Stomach (tissue), 9 donors: ENCODE data around the gene AADAC. TPM values are rescaled to one million over a fixed set of nuclear protein-coding genes. Genes with fewer than 3 reads are reported as not detected.
A peak's percentile ranks its signal among the peaks of the same experiment; 100 is the strongest.

Experiments
- DNase-seq, 2 donors: peaks; one replicate each; pipeline versions ENCODE4 v3.0.0 to v3.0.0-alpha.2; 2013 to 2019
- H3K27ac ChIP-seq, 5 donors: fragments of 200-600 bp in 4 of 5; sonication (generic) in 4 of 5; one replicate each; pipeline ENCODE4 v1.5.1; 2013 to 2019; ENCODE audit warnings: mild to moderate bottlenecking in 1 of 5, moderate library complexity in 1 of 5
- H3K27me3 ChIP-seq, 3 donors: fragments of 200-600 bp; sonication (generic); one replicate each; pipeline ENCODE4 v1.5.1; 2017 to 2019; ENCODE audit warnings: mixed run types in 1 of 3
- H3K36me3 ChIP-seq, 4 donors: fragments of 200-600 bp; sonication (generic); 1 replicate in 3 of 4; 2 replicates in 1 of 4; pipeline ENCODE4 v1.5.1; 2016 to 2019
- H3K4me1 ChIP-seq, 4 donors: fragments of 200-600 bp; sonication (generic); one replicate each; pipeline ENCODE4 v1.5.1; 2016 to 2019
- H3K4me3 ChIP-seq, 4 donors: fragments of 200-600 bp; sonication (generic) in 3 of 4; one replicate each; pipeline ENCODE4 v1.5.1; 2016 to 2019; ENCODE audit warnings: mild to moderate bottlenecking in 1 of 4
- H3K9me3 ChIP-seq, 4 donors: fragments of 200-600 bp; sonication (generic); one replicate each; pipeline ENCODE4 v1.5.1; 2016 to 2019
- CTCF ChIP-seq, 7 experiments: fragments of 450-650 bp in 4 of 7; fragments of 200-600 bp in 3 of 7; sonication (generic) in 3 of 7; IDR thresholded peaks; one replicate each; pipeline ENCODE4 v1.5.1; 2016 to 2019; ENCODE audit warnings: antibody characterized with exemption in 7 of 7, control low read depth in 2 of 7, mild to moderate bottlenecking in 1 of 7
- EP300 ChIP-seq: sonication (generic); formaldehyde crosslinking; IDR thresholded peaks from one replicate; pipeline ENCODE4 v1.6.1; 2017; ENCODE audit warnings: antibody characterized with exemption
- POLR2A ChIP-seq, 4 donors: fragments of 450-650 bp; IDR thresholded peaks; one replicate each; pipeline ENCODE4 v1.6.1; 2016; ENCODE audit warnings: antibody characterized with exemption in 4 of 4, control low read depth in 2 of 4, mild to moderate bottlenecking in 1 of 4, moderate library complexity in 1 of 4
- POLR2AphosphoS5 ChIP-seq, 3 donors: sonication (generic); formaldehyde crosslinking; IDR thresholded peaks; one replicate each; pipeline ENCODE4 v1.6.1; 2016; ENCODE audit warnings: antibody characterized with exemption in 3 of 3
- WGBS, 5 donors: extraction: QIAGEN DNeasy Blood & Tissue Kit in 3 of 5; methylation state at CpG; one replicate each; pipeline versions ENCODE4 v1.1.5 to v1.1.7; 2013 to 2018; 5-methylcytosine and 5-hydroxymethylcytosine counted together
- intact Hi-C: fragments of 100-400 bp; cut with DNase I; formaldehyde crosslinking; loops from one replicate; pipeline ENCODE4 v1.15.1; 2023; ENCODE audit warnings: low total_unique reads
- polyA plus RNA-seq, 3 donors: library from polyadenylated mRNA; stranded (reverse); fragments of 200-250 nt; gene quantifications; one replicate each; pipeline ENCODE4 v1.2.3, GENCODE V29; 2013
- total RNA-seq, 5 donors: library from RNA; depleted of rRNA; stranded (reverse); fragments of >200 nt; gene quantifications; one replicate each; pipeline versions ENCODE4 v1.1.0 to v1.2.3, GENCODE V29; 2014 to 2016
- donor health status: healthy with polysubstance abuse.
- donor health status: Bipolar disorder and iron deficiency.
- donor health status: healthy.

The AADAC gene
- total and polyA plus RNA-seq, 8 donors = 0.35 to 54.7 (median 9.8) TPM; not detected in 3

GRCh38 chr3:151811474-151811873, 2.4 kb upstream of the AADAC start:
- peaks cover 0 to 13% (median 4%) of the 10 kb centered on the region in 4 donors for H3K4me1 ChIP-seq
- intact Hi-C loops = no loop called here
- WGBS, 5 donors = 87 to 98% (median 93%) methylated on average over 2 of the region's 2 CpGs

GRCh38 chr3:151814588-151814987, 672 bp downstream of the AADAC start:
- peaks cover 0 to 8% (median 2%) of the 10 kb centered on the region in 4 donors for H3K9me3 ChIP-seq
- DNase-seq = no peak
- peak overlapping the region in 2 of 5 donors; percentile 70 to 73 for H3K27ac ChIP-seq
- TF ChIP-seq CTCF (IDR thresholded peaks at IDR 0.05) = no peak
- TF ChIP-seq POLR2A (IDR thresholded peaks at IDR 0.05) = no peak
- TF ChIP-seq EP300 = no peak
- TF ChIP-seq POLR2AphosphoS5 (IDR thresholded peaks at IDR 0.05) = no peak
- H3K4me3 ChIP-seq = peak overlapping the region in 2 of 4 donors; percentile 4 to 21
- intact Hi-C loops = no loop called here
- 26 to 61% (median 52%) methylated on average over 3 of the region's 3 CpGs for WGBS, 5 donors
- H3K4me1 ChIP-seq = peaks cover 0 to 19% (median 4%) of the 10 kb centered on the region in 4 donors
- H3K27me3 ChIP-seq = no peaks in the 10 kb centered on the region
- no peaks in the 10 kb centered on the region for H3K36me3 ChIP-seq

More at GRCh38 chr3:151811474-151811873, 2.4 kb upstream of the AADAC start:
- Histone ChIP-seq H3K36me3 (no peaks in the 10 kb centered on the region), H3K27me3 (no peaks in the 10 kb centered on the region), H3K9me3 (peaks cover 0 to 26% (median 12%) of the 10 kb centered on the region in 4 donors), H3K4me3 (no peak overlapping the region), H3K27ac (no peak overlapping the region)
- TF ChIP-seq EP300 = no peak
- TF ChIP-seq POLR2AphosphoS5 (IDR thresholded peaks at IDR 0.05) = no peak
- TF ChIP-seq CTCF (IDR thresholded peaks at IDR 0.05) = no peak
- TF ChIP-seq POLR2A (IDR thresholded peaks at IDR 0.05) = no peak
- no peak for DNase-seq

GRCh38 chr3:151816091-151816604, 2.2 kb downstream of the AADAC start:
- intact Hi-C loops = loop anchor here (5.0 kb wide), 1 partner anchor 74 kb away; no protein-coding TSS in a partner anchor
- Histone ChIP-seq H3K9me3 (no peaks in the 10 kb centered on the region), H3K27me3 (no peaks in the 10 kb centered on the region), H3K4me3 (no peak overlapping the region), H3K4me1 (peaks cover 0 to 19% (median 4%) of the 10 kb centered on the region in 4 donors), H3K27ac (peak overlapping the region; percentile 38 to 73 (median 62)), H3K36me3 (no peaks in the 10 kb centered on the region)
- TF ChIP-seq POLR2A (IDR thresholded peaks at IDR 0.05) (no peak), POLR2AphosphoS5 (IDR thresholded peaks at IDR 0.05) (peak in 2 of 3 donors; percentile 36 to 62)
- WGBS, 5 donors = 19 to 41% (median 25%) methylated on average over 3 of the region's 3 CpGs
- peak; percentile 52 to 90 for DNase-seq

GRCh38 chr3:151817473-151817872, 3.6 kb downstream of the AADAC start:
- 46 to 75% (median 57%) methylated on average over 5 of the region's 5 CpGs for WGBS, 5 donors
- intact Hi-C loops = loop anchor here (5.0 kb wide), 1 partner anchor 75 kb away; no protein-coding TSS in a partner anchor
- no peak for DNase-seq
- Histone ChIP-seq H3K4me3 (no peak overlapping the region), H3K4me1 (peaks cover 0 to 19% (median 4%) of the 10 kb centered on the region in 4 donors), H3K9me3 (no peaks in the 10 kb centered on the region), H3K36me3 (no peaks in the 10 kb centered on the region), H3K27ac (peak overlapping the region in 2 of 5 donors; percentile 70 to 73), H3K27me3 (no peaks in the 10 kb centered on the region)
- TF ChIP-seq CTCF (IDR thresholded peaks at IDR 0.05) (no peak), POLR2A (IDR thresholded peaks at IDR 0.05) (no peak), EP300 (no peak), POLR2AphosphoS5 (IDR thresholded peaks at IDR 0.05) (no peak)

- H3K4me1 ChIP-seq = peaks cover 0 to 14% (median 4%) of the 10 kb centered on the region in 4 donors
- H3K36me3 ChIP-seq = no peaks in the 10 kb centered on the region
- H3K27ac ChIP-seq = no peak overlapping the region
- H3K27me3 ChIP-seq = no peaks in the 10 kb centered on the region
- no peak overlapping the region for H3K4me3 ChIP-seq
- peak in 1 of 7 experiments; percentile 22 for TF ChIP-seq CTCF (IDR thresholded peaks at IDR 0.05)
- no peak for TF ChIP-seq POLR2AphosphoS5 (IDR thresholded peaks at IDR 0.05)
- peak in 1 of 2 donors; percentile 35 for DNase-seq
- intact Hi-C loops = loop anchor here (5.0 kb wide), 1 partner anchor 76 kb away; no protein-coding TSS in a partner anchor
- H3K9me3 ChIP-seq = no peaks in the 10 kb centered on the region
- WGBS, 5 donors = 45 to 68% (median 56%) methylated on average over 4 of the region's 4 CpGs
Observed at GRCh38 chr3:151818361-151818760, 4.4 kb downstream of the AADAC start.
